ENCODE results near the gene NCOA7.
A peak's percentile ranks its signal among the peaks of the same experiment; 100 is the strongest.

The NCOA7 gene, protein sequence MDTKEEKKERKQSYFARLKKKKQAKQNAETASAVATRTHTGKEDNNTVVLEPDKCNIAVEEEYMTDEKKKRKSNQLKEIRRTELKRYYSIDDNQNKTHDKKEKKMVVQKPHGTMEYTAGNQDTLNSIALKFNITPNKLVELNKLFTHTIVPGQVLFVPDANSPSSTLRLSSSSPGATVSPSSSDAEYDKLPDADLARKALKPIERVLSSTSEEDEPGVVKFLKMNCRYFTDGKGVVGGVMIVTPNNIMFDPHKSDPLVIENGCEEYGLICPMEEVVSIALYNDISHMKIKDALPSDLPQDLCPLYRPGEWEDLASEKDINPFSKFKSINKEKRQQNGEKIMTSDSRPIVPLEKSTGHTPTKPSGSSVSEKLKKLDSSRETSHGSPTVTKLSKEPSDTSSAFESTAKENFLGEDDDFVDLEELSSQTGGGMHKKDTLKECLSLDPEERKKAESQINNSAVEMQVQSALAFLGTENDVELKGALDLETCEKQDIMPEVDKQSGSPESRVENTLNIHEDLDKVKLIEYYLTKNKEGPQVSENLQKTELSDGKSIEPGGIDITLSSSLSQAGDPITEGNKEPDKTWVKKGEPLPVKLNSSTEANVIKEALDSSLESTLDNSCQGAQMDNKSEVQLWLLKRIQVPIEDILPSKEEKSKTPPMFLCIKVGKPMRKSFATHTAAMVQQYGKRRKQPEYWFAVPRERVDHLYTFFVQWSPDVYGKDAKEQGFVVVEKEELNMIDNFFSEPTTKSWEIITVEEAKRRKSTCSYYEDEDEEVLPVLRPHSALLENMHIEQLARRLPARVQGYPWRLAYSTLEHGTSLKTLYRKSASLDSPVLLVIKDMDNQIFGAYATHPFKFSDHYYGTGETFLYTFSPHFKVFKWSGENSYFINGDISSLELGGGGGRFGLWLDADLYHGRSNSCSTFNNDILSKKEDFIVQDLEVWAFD

DNA sequence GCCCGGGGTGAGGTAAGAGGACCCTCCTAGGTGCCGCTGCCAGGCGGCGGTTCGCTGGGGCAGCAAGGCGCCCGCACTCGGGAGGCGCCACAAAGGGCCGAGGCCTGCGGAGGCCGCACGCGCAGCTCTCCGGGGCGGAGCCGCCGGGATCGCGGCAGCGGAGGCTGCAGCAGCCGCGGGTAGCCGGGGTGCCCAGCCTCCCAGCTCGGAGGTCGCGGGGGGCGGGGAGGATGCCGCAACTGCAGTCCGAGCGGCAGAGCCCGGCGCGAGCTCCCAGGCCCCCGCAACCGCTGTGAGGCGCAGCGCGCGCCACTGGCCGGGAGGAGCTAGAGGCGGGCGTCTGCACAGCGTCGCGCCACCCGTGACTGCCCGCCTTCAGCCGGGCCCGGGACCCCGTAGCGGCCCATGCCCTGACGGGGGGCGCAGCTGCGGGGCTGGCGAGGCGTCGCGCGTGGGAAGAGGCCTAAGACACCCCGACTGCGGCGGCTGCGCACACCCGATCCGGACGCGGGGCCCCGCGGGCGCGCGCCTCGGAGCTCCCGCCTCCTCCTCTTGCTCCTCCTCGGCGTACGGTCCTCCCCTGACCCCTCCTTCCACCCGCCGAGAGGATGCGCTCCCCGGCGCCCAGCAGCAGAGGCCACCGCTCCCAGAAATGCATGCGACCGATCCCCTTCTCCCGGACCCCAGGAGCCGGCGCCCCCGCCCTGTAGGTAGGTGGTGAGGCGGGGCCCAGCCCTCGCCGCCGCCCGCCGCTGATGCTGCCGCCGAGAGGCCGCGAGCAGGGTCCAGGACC, at the start of gene NCOA7:
Gene NCOA7, plus strand, starts transcription at position 603 of the 793 bp plus-strand sequence. CDS start 24,395 bp downstream, outside the sequence.
- peak; percentile 76 for DNase-seq

DNA sequence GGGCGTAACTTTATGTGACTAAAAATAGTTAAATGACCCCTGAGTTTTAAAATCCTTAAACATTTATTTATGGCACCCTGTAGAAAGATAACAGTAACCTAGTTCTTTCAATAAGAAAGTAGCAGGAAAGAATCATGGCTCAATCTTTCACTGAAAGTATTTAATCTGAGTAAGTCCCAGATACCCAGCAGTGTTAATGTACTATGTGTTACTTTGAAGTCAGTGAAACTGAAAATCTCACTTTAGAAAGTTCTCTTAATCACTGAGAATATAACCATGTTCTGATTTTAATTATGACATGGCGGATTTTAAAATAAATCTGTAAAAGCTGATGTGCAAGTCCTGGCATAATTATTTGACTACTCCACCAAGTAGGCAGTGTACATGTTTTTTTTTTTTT, 49.4 kb upstream of the NCOA7 start:
- DNase-seq, result no peak

DNA sequence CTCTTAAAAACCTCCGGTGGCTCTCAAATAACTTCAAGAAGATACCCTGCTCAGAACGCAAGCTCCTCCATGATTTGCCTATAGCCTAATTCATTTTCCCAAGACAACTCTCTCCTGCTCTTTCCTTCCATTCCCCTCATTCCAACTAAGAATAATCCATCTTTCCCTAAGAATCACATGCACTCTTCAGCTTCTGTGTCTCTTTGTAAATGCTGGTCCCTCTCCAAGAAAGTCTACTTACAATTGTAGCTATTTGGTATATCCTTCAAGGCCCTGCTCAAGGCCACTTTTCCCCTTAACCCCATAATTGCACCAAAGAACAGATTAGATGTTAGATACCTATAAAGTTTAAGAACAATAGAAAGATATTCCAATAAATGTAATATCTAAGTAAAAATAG, 48.7 kb upstream of the NCOA7 start:
- DNase-seq, result no peak

DNA sequence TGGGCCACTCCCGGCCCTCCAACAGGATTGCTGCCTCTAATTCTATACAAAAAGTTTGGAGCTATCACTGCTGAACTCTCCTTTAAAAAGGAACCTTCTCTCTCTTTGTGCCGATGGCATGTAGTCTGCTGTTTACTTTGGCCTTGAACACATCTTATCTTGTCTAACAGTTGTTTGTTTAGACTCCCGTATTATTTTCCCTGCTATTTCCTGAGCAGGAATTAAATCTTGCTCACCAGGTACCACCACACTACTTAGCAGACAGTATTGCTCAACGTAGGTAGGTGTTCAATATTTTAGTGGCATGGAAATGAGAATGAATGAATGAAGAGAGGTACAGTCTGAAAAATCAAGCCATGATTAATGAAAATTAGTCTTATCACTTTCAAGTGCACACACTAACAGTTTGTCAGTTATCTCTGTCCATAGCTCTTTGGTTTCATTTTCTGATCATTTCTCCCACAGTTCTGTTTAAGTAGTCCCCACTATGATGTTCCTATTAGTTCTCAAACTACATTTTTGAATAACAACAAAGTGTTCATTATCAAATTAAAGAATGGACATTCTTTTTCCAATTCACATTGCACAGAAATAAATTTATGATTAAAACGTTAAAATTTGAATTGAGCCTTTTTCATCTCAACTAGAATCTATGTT, 48.2 kb upstream of the NCOA7 start:
- no peak for DNase-seq

DNA sequence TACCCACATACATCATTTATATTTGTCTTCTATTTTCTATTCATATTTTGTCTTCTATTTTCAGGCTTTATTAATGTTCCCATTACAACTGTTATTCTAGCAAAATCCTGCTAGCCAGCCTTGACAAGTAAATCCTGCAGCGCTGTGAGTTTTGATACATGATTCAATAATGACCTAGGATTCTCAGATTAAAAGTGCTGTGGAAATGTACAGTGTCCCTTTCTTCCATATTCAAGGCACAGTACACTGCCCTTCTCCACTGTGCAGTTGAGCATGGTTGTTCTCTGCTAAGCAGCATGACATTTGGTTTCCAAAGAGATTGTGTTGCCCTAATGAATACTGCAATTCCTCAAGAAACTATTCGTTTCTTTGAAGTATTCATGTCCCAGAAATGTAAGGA, 47.2 kb upstream of the NCOA7 start:
- DNase-seq, result no peak

DNA sequence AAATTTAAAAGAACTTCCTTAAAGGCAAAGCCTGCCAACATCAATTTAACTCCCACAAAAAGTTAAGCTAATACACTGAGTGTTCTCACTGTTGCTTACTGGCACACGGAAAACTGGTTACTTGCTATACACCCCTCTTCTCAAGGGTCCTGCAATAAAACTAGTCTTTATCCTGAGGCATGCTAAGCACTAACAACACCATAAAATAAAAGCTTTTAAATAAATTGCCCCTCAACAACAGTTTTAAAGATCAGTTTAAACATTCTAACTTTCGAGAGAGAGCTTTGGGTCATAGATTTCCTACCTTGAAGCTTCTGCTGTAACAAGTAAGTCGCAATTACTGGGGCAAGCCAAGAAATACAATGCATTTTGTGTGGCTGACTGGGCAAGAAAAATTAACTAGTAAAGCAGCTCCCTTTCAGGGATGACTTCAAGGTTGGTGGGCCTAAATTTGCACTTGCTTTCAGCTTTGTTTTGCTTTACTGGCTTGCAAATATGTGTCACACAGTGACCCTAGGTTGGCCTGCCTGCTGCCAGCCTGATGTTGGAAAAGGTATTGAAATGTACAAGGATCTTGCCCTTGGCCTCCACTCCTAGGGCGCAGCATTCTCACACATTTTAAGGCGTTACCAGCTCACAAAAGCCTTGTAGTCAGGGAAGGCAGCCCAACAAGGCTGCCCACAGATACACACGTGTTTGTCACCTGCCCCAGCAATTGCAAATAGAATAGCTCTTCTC, 45.3 kb upstream of the NCOA7 start:
- no peak for DNase-seq

DNA sequence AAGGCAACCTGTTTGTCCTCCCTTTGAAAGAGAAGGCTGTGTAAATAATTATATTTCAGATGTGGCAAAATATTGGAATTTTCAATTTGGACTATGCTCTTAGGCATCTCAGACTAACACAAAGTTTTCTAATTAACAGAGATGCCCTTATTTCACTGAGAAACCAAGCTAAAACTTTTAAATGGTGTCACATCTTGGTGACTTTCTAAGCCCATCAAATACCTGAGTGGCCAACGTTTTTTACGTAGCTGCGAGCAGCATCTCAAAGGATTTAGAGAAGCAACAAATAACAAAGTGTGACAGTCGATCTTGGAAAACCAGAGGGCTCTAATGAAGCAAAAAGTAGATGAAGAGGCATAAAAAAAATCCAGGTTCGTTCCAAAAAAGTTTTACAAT, 44.7 kb upstream of the NCOA7 start:
- no peak for DNase-seq

DNA sequence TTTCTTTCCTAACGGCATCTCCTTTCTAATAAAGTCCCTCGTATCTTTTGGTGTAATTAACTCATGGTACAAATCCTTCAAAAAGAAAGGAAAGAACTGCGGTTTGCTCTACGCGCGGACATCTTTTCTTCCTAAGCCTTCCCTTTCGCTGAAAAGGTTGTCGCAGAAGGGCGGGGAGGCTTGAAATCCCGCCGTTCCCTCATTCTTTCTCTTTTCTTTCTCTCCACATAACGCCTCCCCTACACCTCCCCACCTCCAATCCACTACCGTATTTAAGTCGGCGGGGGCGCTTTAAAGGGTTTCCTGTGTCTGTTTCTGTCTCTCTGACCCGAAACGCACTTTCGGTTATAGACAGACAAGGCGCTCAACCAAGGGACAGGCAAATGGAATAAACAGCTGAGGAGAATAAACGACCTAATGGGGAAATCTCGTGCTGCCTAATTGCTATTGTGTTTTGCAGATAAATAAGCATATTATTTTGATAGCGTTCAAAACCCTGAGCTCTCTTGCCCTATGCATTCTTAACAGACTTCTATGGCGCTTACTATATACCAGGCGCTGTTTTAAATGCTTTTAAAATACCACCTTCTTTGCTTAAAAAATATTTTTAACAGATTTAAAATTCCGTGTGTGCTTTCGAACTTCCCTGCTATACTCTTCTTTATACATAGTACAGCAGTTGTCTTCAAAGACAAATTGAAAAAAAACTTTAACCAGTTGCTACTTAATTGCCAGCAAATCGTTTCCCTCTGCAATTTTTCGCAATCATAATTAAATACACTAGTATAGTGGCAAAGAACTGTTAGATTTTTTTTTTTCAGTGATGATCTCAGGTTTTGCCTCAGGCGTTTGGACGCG, 43.8 kb upstream of the NCOA7 start:
- DNase-seq, result no peak

DNA sequence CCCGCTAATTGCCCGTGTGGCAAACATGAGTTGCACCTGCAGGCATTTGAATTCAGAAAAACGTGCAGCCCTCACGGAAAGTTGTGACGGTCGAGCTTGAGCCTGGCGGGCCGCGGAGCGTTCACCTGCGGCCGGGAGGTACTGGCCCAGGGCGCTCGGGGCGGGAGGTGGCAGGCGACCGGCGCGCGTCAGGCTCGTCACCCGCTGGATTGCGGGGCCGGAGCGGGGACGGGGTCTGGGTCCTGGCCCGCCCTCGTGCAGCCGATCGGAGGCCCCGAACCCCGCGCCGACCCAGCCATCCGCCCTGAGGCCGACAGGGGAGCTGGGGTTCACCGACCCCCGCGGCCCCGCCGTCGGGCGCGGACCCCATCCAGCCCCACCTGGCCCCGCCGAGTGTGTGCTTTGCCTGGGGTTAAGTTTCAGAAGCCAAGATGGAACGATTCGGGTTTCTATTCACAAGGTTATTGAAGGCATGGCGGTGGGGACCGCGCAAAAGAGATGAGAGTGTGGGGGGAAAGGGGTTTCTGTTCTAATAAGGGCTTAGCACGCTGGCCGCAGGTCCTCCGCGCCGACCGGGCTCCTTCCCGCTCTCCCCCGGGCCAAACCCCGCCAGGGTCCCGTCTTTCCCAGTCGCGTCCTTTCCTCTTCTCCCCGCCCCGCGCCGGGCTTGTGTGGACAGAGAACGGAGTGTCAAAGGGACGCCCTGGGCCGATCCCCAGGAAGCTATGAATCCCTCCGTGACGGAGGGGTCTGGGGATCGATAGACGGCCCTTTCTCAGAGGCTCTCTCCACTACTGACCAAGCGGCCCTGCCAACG, 43.0 kb upstream of the NCOA7 start:
- peak; percentile 87 for DNase-seq

DNA sequence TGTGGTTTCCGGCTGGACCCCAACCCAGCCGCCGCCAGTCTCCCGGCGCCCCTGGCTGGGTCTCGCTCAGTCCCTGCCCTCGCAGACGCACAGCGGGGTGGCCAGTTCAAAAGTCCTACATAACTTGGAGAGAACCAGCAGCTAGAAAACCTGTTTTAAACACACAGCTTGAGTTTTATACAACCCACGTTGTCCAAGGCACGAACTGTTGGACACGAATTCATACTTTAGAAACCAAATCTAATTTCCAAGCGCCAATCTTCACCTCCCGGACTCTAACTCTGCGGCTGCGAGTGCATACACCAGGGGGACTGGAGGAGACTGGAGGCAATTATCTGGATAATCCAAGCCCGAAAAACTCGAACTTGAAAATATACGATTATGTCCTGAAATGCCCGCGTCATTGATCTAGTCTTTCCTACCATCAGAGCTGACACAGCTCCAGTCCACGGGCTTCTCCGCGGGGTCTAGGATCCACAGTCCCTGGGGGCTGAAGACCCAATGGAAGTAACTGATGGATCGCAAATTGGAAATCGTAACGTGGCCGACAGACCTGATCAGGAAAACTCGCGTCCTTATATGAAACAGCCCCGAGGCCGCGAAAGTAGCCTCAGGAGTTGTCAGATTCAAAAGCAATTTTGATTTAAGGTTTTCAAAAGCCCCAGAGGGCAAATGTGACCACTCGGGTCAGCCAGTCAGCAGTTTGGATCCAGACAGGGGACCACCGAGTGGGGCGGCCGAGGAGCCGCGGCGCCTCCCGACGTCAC, 42.2 kb upstream of the NCOA7 start:
- peak; percentile 60 for DNase-seq

DNA sequence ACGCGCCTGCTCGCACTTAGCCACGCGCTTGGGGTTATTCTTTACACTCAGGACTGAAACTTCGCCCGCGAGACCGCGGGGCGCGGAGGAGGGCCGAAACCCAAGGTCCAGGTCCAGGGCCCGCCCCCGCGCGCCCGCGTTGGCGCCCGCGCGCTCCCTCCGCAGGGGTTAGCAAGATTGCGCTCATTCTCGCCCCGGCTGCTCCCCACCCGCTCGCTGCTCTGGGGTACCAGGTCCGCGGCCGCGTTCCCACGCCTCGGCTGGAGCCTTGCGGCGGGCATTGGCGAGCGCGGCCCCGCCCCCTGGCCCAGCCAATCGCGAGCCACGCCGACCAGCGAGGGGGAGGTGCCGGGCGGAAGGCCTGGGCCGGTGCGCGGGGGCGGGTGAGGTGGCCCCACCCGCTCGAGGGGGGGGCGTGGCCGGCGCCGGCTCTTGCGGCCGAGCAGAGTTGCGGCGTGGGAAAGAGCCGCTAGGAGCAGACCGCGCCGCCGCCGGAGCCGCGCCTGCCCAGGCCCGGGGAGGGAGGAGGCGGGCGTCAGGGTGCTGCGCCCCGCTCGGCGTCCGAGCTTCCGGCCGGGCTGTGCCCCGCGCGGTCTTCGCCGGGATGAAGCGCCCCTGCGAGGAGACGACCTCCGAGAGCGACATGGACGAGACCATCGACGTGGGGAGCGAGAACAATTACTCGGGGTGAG, 41.4 kb upstream of the NCOA7 start, which contains the start of gene HEY2:
Gene HEY2, plus strand, starts transcription at position 460 of the 692 bp plus-strand sequence. Its CDS starts 145 bp downstream, at position 605.
- peak; percentile 95 for DNase-seq

DNA sequence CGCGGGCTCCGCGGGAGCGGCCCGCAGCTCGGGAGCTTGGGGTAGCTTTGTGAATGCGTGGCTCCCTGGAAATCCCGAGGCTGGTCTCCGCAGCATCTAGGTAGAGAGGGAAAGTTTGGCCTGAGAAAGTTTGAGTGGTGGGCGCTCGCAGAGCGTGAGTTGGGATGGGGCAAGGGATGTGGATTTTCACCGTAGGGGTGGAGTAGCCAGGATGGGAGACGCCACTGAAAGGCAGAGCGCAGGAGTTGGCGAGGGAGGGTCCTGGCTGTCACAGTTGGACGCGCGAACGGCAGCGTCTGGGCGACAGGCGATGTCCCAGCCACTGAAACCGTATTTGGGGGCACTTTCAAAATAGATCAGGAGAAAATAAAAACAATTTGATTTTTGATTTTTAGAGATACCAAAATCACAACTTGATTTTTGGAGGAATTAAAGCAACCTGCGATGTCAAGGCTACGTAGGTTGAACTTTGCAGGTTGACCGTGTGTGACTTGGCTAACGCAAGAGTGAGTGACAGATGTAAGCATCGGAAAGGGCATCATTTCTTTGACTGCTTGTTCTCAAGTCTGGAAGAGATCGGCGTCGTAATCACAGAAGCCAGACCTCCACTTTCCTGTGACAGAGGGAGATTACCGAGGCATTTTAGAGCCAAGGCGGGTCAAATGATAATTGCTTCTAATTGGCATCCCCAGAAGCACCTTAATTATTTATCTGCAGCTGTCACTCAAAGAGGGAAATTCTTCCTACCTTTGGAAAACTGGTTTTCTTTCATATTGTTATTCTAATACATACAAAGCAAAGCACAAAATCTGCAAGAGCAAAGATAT, 40.7 kb upstream of the NCOA7 start:
- DNase-seq, result peak; percentile 79

DNA sequence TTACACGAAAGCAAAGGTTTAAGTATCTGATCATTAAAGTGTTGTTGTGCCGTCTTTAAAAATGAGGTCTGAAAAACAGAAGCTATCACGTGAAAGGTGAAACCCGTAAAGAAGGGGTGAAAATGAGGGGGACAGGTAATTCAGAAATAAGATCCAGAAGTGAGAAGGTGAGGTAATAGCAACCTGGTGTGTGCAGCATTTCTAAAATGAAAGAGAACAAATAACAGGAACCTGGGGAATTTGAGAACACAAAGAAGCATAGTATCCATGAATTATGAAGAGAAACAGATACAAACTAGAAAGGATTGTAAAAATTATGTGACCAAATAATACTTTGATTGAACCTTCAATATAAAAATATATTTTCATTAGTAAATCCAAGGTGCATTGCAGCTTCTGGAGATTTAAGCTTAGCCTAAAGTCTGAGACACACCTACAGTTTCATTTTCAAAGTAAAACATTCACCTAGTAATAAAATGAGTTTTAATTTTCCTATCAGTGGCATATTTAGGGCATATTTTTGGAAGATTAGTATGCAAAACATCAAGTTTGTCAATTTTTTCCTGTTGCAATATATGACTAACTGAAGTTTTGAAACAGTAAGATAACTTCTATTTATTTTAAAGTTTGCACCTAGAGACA, 39.9 kb upstream of the NCOA7 start:
- DNase-seq, result no peak

DNA sequence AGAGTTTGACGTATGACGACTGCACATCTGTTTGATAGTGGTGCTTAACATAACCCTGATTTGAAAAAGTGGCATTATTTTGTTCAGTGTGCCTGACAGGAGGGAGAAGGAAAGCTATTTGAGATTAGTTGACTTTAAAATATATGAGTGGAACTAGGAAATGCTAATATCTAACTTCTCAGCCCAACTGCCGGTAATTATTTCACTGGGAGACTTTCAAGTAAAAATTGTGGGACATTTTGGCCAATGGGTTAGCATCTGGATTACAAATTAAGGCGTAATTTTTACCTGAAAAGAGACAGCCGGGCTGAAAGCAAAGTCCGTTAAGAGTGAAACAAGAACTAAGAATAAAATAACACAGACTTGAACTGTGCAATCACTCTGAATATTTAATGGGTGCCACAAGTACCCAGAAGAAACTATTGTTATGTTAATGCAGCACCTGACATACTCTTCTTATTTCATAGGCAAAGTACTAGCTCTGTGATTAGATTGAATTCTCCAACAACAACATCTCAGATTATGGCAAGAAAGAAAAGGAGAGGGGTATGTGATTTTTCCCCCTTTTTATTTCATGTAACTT, 39.3 kb upstream of the NCOA7 start:
- DNase-seq, result no peak

DNA sequence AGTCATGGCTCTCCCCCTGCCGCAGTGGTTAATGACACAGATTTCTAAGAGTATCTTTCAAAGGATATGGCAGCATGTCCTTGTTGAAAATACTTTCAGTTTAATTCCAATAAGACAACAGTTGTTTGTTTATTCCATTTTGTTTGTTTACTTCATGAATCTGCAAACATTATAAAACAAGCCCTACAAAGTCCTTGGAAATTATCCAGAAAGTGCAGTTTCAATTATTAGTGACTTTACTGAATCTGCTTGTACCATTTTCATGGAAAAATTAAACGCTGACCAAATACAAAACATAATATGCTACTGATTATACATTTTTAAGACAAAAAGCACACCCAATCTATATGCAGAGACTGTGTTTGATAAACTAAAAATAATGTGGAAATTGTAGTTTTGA, 38.0 kb upstream of the NCOA7 start:
- DNase-seq, result no peak

DNA sequence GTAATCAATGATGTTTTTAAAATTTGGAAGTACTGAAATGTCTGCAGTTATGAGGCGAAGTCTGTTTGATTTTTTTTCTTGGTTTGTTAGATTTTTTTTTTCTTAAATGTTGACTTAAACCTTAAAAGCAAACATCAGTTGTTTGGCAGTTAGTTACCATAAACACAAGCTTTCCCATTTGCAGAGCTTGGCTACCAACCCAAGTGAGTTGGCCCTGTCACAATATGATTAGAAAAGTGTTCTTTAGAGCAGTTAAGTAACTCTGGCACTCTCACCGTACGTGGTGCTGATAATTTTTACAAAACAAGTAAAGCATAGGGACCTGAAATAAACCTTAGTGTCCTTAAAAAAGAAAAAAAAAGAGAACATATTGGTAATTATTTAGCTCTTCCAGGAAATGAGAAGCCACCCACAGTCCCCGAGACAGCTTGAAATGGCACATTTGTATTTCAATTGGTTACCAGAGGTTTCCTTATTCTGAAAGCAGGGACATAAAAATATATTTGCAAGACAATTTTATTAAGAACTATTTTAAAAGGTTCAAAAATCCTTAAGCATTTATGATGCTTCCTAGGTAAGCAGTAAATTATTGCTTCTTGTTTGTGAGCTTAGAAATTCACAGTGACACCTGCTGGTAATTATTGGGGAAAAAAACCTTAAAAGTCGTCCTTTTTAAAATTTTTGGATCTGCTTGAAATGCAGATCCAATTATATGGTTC, 37.4 kb upstream of the NCOA7 start:
- DNase-seq, result no peak

Measured in NCI-H1105 (cell line).